Sciatic nerve (tissue), 2 donors: ENCODE results near the gene BTN3A1. TPM values are rescaled to one million over a fixed set of nuclear protein-coding genes. Genes with fewer than 3 reads are reported as not detected.
"Not testable (repeated sequence)": the region's sequence is repeated elsewhere in the genome, so short reads cannot be mapped to it uniquely, and the experiment has no call there.

Source experiments
- ATAC-seq: fragments of 200-7000 bp; cut with Tn5 transposase; one replicate; pipeline ENCODE4 v1.9.1; 2020; ENCODE audit warnings: mild to moderate bottlenecking, moderate library complexity
- DNase-seq: peaks from one replicate; pipeline ENCODE4 v3.0.0-alpha.2; 2020; ENCODE audit warnings: low spot score
- intact Hi-C: fragments of 100-400 bp; cut with DNase I; formaldehyde crosslinking; loops from one replicate; pipeline ENCODE4 v1.14.2; 2022
- total RNA-seq: library from RNA; stranded (reverse); fragmentation: NEBNext Ultra II Directional; extraction: Animal tissue kit (Norgen Biotek cat#: 25700); gene quantifications from one replicate; pipeline ENCODE4 v1.2.1, GENCODE V29; 2021
- donor health status: DM: no; HTN: no; CAD: no.
- donor health status: DM: no; HTN: no; CAD: no.

Gene BTN3A1
- total RNA-seq, 1 donor from 2014 or later = 30.1 TPM

DNA sequence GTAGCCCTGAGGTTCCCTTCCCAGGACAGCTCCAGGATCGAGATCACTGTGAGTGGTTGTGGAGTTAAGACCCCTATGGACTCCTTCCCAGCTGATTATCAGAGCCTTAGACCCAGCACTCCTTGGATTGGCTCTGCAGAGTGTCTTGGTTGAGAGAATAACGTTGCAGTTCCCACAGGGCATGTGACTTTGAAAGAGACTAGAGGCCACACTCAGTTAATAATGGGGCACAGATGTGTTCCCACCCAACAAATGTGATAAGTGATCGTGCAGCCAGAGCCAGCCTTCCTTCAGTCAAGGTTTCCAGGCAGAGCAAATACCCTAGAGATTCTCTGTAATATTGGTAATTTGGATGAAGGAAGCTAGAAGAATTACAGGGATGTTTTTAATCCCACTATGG is 24.4 kb upstream of the BTN3A1 start:
- ATAC-seq (no peak), DNase-seq (no peak)
- intact Hi-C loops = no loop called here

DNA sequence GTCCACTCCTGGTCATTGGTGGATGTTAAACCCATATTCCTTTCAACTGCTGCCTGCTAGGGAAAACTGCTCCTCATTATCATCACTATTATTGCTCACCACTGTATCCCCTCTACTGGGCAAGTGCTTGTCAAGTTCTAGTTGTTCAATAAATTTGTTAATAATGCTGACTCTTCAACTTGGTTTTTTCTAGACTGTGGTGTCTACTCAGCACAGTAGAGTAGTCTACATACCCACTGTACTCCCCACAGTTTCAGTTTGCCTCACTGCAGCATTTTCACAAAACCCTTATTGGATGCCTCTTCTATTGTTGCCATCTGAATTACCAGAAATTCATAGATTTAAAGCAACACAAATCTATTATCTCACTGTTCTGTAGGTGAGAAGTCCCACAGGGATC is 23.9 kb upstream of the BTN3A1 start:
- ATAC-seq, DNase-seq, intact Hi-C loops: not testable (repeated sequence)

DNA sequence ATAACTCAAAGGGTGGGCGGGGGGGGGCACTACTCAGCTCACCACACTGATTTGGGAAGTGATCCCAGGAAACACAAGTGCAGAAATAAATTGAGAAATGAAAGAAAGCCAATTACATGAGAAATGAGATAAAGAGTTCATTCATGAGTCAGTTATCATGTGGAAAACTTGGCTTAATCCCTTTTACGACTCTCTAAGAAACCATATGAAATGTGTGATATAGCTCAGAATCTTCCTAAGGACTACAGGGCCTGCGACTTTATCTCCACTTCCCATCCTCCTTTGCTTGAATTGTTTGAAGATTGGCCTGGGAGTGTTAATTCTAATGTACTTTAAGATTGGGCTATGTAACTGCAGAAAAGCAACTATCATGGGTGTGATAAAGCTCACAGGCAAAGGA is 22.8 kb upstream of the BTN3A1 start:
- ATAC-seq (no peak), DNase-seq (no peak)
- intact Hi-C loops = no loop called here

DNA sequence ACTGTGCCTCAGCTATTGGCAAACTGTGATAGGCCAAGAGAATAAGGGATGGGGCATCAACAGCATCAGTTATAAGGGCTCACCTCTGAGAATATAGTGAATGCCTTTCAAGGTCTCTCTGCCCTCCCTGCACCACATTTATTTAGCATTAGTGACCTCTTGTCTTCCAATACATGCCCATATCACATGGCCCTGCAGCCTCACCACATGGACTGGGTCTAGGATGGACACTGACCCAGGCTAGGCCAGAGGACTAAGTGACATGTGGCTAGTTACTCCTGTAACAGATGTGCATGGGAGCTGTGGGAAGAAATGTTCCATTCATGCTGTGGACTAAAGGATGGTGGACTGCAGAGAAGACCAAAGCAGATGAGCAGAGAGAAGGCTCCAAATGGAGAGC is 22.3 kb upstream of the BTN3A1 start:
- intact Hi-C loops = no loop called here
- ATAC-seq = no peak
- DNase-seq = no peak

DNA sequence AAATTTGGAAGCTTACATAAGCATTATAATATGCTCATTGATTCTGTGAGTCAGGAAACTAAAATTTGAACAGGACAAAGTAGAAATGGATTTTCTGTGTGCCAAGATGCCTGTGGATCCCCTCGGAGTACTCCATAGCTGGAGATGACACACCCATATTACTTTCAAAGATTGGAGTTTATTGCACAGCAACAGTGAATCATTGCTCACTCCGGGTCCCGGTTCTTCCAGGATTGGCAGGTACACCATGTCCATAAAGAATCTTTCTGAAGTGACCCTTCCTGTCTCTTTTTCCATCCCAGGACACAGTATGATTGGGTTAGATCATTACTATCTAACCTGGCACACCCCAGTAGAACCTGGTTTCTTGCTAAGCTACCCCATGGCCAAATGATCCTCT is 21.8 kb upstream of the BTN3A1 start:
- intact Hi-C loops = no loop called here
- ATAC-seq (no peak), DNase-seq (no peak)

DNA sequence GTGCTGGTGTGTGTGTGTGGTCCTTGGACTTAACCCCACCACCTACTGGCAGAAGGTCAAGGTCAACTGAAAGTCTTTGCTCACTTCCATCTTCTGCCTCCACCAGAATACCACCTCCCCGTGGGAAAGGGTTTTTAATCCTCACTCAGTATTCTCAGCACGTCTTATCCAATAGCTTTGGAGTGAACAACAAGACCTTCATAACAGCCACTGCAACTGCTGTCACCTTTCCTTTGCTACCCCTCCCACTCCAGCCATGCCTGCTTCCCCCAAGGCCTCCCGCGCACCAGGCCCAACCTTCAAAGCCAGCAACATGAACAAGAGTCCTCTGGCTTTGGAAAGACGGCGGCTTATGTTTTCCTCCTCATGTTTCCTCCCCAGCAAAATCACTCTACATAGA is 20.0 kb upstream of the BTN3A1 start:
- ATAC-seq (no peak), DNase-seq (no peak)
- intact Hi-C loops = no loop called here

DNA sequence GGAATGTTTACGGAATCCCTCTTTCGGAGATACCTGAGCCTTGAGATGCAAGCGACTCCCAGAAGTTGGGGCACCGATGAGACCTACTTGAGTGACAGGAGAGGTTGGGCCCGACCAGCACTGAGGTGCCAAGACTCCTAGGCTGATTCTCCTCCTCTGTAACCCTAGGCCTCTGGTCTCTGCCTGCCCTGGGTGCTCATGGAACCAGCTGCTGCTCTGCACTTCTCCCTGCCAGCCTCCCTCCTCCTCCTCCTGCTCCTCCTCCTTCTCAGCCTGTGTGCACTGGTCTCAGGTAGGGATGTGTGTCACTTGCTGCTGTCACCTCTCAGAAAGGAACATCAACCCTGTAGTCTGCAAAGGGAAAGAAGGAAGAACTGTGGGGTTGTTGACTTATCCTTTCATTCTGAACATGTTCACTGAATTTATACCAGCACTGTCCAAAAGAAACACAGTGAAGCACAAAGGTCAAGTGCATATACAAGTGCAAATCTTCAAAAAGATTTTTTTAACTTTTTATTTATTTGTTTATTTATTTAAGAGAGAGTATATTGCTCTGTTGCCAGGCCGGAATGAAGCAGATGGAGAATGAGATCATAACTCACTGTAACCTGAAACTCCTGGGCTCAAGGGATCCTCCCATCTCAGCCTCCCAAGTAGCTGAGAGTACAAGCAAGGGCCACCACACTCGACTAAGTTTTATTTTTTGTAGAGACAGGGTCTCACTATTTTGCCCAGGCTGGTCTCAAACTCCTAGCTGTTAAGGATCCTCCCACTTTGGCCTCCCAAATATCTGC is 18.3 kb upstream of the BTN3A1 start:
- intact Hi-C loops = no loop called here
- ATAC-seq (peak; percentile 78), DNase-seq (no peak)

DNA sequence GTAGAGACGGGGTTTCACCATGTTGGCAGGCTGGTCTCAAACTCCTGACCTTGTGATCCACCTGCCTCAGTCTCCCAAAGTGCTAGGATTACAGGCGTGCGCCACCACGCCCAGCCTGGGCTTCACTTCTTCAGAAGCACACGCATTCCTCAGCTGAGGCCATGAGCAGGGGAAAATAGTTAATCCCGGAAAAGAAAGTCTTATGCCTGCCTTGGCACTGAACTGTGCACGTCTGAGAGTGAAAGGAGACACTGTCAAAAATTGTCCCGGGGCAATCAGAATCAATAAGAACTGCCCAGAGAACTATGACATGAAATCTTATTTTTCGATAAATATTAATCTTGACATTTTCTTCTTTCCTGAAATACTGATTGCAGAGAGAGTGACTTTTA is 16.3 kb upstream of the BTN3A1 start:
- intact Hi-C loops = no loop called here
- ATAC-seq (no peak), DNase-seq (no peak)

DNA sequence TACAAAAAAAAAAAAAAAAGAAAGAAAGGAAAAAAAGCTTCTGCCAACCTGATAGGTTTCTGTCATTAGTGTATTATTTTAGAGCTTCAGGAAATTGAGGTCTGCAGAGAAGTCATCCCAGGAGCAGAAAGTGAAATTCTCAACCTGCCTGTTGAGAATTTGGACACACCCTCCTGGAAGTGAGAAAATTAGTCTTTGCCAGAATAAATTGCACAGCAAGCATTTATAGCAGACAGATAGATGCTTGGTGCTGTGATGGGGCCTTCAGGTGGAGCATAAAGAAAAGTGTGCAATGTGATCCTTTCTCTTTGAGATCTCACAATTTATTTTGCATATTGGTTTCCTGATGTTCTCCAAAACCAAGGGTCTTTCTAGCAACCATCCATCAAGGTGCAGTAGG is 14.5 kb upstream of the BTN3A1 start:
- intact Hi-C loops = no loop called here
- DNase-seq (no peak), ATAC-seq (no peak)

DNA sequence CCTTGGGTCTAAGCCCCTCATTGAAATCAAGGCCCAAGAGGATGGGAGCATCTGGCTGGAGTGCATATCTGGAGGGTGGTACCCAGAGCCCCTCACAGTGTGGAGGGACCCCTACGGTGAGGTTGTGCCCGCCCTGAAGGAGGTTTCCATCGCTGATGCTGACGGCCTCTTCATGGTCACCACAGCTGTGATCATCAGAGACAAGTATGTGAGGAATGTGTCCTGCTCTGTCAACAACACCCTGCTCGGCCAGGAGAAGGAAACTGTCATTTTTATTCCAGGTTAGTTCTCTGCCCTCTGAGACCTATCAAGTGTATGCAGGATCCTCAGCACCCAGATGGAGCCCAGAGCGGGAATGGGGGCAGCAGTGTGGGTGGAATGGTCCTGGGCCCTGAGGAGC is 14.1 kb upstream of the BTN3A1 start:
- no peak for DNase-seq
- ATAC-seq = no peak
- intact Hi-C loops = no loop called here

DNA sequence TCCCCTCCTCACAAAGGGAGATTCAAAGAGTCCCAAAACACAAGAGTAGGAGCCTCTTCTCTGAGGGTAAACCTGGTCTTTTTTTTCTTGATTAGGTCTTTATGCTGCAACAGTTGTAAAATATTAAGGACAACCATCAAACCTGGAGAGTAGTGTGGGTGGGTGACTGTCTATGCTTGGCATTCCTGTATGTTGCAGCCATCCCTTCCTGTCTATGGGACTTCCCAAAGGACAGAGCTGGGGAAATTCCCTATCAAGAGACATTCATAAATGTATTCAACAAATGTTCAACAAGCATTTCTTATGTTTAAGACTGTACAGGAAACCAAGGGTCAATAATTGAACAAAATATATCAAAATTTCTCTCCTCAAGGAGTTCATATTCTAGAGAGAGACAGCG is 13.6 kb upstream of the BTN3A1 start:
- DNase-seq (no peak), ATAC-seq (no peak)
- intact Hi-C loops = no loop called here

DNA sequence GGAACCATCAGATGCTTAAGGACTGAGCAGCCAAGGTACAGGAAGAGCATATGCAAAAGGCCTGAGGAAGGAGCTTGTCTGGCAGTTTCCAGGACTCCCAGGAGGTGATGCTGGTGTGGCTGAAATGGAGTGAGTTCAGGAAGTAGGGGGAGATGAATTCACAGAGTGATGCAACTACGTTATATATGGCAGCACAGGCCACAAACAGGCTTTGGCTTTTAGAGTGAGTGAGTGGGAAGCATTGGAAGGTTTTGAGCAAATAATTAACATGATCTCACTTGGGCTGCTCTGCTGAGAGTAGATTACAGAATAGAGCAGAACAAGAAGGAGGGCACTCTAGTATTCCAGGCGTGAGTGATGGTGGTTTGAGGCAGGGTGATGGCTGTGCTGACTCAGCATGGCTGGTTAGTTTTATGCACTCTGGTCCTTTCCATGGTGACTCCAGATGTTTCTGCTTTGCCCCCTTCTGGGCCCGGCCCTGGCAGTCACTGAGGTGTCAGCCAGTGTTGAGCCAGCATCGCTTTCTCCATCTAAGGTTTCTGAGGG is 12.7 kb upstream of the BTN3A1 start:
- ATAC-seq (no peak), DNase-seq (no peak)
- intact Hi-C loops = no loop called here

DNA sequence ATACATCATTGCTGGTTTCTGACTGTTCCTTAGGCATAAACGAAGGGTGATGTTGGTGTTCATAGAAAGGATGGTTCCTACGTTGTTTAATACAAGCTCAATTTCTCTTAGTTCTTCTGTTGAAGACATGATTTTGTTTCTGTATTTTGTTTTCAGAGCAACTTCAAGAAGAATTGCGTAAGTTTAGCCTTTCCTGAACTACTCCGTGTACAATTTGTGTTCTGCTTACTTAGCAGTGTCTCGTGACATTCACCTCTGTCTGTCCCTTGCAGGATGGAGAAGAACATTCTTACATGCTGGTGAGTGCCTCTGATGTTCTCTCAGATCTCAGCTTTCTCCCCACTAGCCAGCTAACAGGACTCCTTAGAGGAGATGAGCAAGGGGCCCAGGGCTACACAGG is 11.5 kb upstream of the BTN3A1 start:
- ATAC-seq (no peak), DNase-seq (no peak)
- intact Hi-C loops = no loop called here

DNA sequence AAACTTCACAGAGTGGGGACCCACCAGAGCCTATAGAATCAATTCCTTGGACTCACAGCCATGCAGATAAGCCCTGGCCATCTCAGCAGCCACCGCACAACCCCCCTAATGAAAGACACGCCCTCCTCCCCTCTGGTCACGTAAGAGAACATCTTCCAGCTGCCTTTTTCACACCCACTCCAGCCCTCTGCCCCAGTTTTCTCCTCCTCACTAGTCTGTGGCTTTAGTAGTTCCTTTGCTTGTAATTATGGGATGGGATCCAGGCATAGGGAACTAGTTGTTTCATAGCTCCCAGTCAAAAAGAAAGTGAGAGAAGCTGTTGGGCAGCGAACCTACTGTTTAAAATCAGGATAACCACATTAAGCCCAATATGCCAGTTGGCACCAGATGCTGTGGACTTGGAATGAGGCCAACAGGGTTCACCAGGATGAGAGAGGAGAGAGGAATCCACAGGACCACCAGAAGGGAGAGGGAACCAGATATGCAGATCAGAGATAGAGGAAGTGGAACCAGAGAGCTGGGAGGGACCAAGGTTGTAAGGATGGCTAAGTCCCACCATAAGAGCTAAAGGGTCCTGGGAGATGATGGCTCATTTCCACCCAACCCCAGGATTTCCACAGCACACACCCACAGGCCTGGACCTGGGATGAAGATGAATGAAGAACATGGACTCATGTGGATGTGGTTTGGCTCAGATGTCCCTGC is 9.0 kb upstream of the BTN3A1 start:
- ATAC-seq (peak; percentile 37), DNase-seq (no peak)
- intact Hi-C loops = no loop called here

DNA sequence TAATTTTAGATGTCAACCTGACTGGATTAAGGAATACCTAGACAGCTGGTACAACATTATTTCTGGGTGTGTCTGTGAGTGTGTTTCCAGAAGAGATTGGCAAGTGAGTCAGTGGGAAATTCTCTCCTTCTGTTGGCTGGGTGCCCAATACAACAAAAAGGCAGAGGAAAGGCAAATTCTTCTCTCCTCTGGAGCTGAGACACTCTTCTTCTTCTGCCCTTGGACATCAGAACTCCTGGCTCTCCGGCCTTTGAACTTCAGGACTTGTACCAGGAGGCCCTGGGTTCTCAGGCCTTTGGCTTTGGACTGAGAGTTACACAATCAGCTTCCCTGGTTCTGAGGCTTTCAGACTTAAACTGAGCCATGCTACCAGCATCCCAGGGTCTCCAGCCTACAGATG is 7.8 kb upstream of the BTN3A1 start:
- ATAC-seq = peak; percentile 71
- intact Hi-C loops = no loop called here
- no peak for DNase-seq

DNA sequence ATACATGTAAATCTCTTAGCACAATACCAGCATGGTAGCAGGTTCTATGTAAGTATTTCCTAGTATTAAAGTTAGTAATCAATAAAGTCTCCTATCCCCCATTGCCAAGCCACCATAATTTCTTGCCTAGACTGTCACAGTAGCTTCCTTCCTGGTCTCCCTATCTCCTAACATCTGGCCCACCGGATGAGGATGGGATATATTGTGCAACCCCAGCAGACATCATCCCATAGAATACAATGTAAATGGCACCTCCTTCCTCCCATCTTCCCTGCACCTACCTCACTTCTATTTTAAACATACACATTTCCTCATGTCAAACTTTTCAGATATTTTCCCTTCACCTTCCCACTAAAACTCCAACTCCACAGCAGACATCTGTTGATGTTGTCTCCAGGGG is 3.5 kb upstream of the BTN3A1 start:
- ATAC-seq = no peak
- DNase-seq = no peak
- intact Hi-C loops = no loop called here

DNA sequence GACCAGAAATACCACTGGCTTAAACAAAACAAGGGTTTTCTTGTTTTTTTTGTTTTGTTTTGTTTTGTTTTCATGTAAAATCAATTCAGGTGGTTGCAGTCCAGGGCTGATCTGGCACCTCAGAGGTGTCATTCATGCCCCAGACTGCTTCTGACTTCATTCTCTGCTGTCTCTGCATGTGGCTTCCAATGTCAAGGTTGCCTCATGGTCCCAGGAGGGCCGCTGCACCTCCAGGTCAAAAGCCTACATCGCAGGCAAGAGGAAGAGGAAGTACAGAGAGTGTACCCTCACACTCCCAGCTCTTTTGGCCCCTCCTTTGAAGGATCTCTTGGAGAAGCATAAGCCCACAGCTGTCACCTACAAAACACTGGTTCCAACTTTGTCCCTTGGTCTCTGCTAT is 1.4 kb upstream of the BTN3A1 start:
- DNase-seq (no peak), ATAC-seq (no peak)
- intact Hi-C loops = no loop called here

DNA sequence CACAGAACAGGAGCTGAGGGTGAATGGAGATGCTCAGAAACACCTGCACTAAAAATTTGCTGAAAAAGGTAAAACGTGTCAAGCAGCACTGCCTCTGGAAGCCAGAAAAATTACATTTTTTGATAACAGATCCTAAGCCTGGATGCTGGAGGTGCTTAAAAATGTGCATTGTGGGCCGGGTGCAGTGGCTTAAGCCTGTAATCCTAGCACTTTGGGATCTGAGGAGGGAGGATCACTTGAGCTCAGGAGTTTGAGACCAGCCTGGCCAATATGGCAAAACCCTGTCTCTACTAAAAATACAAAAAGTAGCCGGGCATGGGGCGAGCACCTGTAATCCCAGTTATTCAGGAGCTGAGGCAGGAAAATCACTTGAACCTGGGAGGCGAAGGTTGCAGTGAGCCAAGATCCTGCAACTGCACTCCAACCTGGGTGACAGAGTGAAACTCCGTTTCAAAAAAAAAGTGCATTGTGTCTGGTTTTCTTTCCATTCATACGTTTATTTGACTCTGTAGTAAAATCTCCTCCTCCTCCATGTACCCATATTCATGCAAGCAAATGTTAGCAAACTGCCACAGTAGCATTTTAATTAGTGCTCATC is 587 bp upstream of the BTN3A1 start:
- intact Hi-C loops = no loop called here
- ATAC-seq (peak; percentile 9), DNase-seq (no peak)

DNA sequence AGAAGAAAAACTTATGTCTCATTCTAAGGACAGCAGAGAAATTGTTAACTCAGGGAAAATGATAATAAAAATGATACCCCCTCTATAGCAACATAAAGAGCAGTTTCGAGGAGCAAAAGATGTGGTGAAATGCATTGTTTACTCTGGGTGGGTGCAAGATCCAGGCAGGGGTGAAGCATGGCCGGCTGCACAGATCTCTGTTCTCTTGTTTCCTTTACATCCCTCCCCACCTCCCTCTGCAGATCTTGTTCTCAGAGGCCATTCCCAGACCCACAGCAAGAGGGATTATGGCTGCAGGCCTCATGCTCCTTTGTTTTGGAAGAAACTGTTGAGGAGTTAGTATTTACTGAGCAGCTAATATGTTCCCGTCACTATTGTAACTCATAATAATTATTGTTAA is 1.8 kb downstream of the BTN3A1 start:
- DNase-seq (no peak), ATAC-seq (no peak)
- intact Hi-C loops = no loop called here

DNA sequence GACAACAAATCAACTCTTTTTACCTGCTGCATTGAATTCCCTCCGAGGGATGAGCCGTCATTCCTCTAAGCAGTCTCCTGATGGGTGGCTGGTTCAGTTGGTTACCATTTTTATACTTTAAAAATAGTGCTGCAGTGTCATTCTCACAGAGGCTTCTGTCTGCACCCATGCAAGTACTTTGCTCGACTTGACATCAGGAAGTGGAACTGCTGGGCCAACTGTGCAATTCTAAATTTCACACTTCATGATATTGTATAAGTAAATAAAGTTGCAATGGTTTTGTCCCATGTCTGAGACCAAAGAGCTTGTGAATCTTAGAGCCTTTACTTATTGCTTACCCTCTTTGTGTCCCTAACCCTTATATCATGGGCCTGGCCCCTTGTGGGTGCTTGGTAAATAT is 2.5 kb downstream of the BTN3A1 start:
- no peak for ATAC-seq
- intact Hi-C loops = no loop called here
- no peak for DNase-seq
